Measurements from ENCODE around the gene EEF1A2.

Gene EEF1A2

GRCh38 chr20:63494420-63495166, 4.3 kb downstream of the EEF1A2 start:
- POLR2A ChIA-PET, result no interaction called here
- CTCF ChIA-PET, result no interaction called here
- no peak for TF ChIP-seq SUZ12 (IDR thresholded peaks at IDR 0.05)
- no peak for TF ChIP-seq FOXK2 (IDR thresholded peaks at IDR 0.05)
- no peak for TF ChIP-seq BHLHE40 (IDR thresholded peaks at IDR 0.05; ENCODE audit: borderline replicate concordance)
- TF ChIP-seq CTBP1 (IDR thresholded peaks at IDR 0.05; ENCODE audit: borderline replicate concordance), result no peak
- no peak for TF ChIP-seq ZNF384 (IDR thresholded peaks at IDR 0.05)
- TF ChIP-seq HDGF (IDR thresholded peaks at IDR 0.05; ENCODE audit: borderline replicate concordance), result no peak
- TF ChIP-seq SP1 (IDR thresholded peaks at IDR 0.05), result no peak
- TF ChIP-seq PKNOX1 (IDR thresholded peaks at IDR 0.05), result no peak
- no peak for TF ChIP-seq ELF4 (IDR thresholded peaks at IDR 0.05)
- no peak for TF ChIP-seq LEF1 (IDR thresholded peaks at IDR 0.05; ENCODE audit: borderline replicate concordance)
- no peak for TF ChIP-seq FOXM1 (IDR thresholded peaks at IDR 0.05; ENCODE audit: borderline replicate concordance)
- no peak for TF ChIP-seq L3MBTL2 (conservative IDR thresholded peaks at IDR 0.05)
- no peak for TF ChIP-seq ARNT (IDR thresholded peaks at IDR 0.05)
- TF ChIP-seq TARDBP (IDR thresholded peaks at IDR 0.05), result no peak
- no peak for TF ChIP-seq FOXA1 (IDR thresholded peaks at IDR 0.05)
- no peak for DNase-seq (ENCODE audit: extremely low spot score)

GRCh38 chr20:63494084-63494419, 4.8 kb downstream of the EEF1A2 start:
- TF ChIP-seq SP1 (IDR thresholded peaks at IDR 0.05) (no peak), CTBP1 (IDR thresholded peaks at IDR 0.05; ENCODE audit: borderline replicate concordance) (no peak), BHLHE40 (IDR thresholded peaks at IDR 0.05; ENCODE audit: borderline replicate concordance) (no peak), PKNOX1 (IDR thresholded peaks at IDR 0.05) (no peak), ELF4 (IDR thresholded peaks at IDR 0.05) (no peak), L3MBTL2 (conservative IDR thresholded peaks at IDR 0.05) (no peak), NFRKB (IDR thresholded peaks at IDR 0.05) (no peak), HDGF (IDR thresholded peaks at IDR 0.05; ENCODE audit: borderline replicate concordance) (no peak), FOXA1 (IDR thresholded peaks at IDR 0.05) (no peak), LEF1 (IDR thresholded peaks at IDR 0.05; ENCODE audit: borderline replicate concordance) (no peak), ZNF384 (IDR thresholded peaks at IDR 0.05) (no peak)
- CTCF ChIA-PET, result no interaction called here
- DNase-seq (ENCODE audit: extremely low spot score), result no peak
- POLR2A ChIA-PET, result no interaction called here

GRCh38 chr20:63493563-63494020, 5.3 kb downstream of the EEF1A2 start:
- POLR2A ChIA-PET, result no interaction called here
- no peak for DNase-seq (ENCODE audit: extremely low spot score)
- CTCF ChIA-PET, result no interaction called here
- TF ChIP-seq ELF4 (IDR thresholded peaks at IDR 0.05) (no peak), FOXM1 (IDR thresholded peaks at IDR 0.05; ENCODE audit: borderline replicate concordance) (no peak)

- no peak for TF ChIP-seq HDGF (IDR thresholded peaks at IDR 0.05; ENCODE audit: borderline replicate concordance)
- no peak for TF ChIP-seq SUZ12 (IDR thresholded peaks at IDR 0.05)
- TF ChIP-seq ELF4 (IDR thresholded peaks at IDR 0.05), result no peak
- no peak for TF ChIP-seq NFRKB (IDR thresholded peaks at IDR 0.05)
- no peak for TF ChIP-seq FOXM1 (IDR thresholded peaks at IDR 0.05; ENCODE audit: borderline replicate concordance)
- no peak for TF ChIP-seq BHLHE40 (IDR thresholded peaks at IDR 0.05; ENCODE audit: borderline replicate concordance)
- TF ChIP-seq LEF1 (IDR thresholded peaks at IDR 0.05; ENCODE audit: borderline replicate concordance), result no peak
- TF ChIP-seq CTBP1 (IDR thresholded peaks at IDR 0.05; ENCODE audit: borderline replicate concordance), result no peak
Measured at GRCh38 chr20:63492982-63493381, 5.9 kb downstream of the EEF1A2 start.

GRCh38 chr20:63492518-63492917, 6.4 kb downstream of the EEF1A2 start:
- TF ChIP-seq ELF4 (IDR thresholded peaks at IDR 0.05), result no peak
- TF ChIP-seq FOXK2 (IDR thresholded peaks at IDR 0.05), result no peak
- no peak for TF ChIP-seq SP1 (IDR thresholded peaks at IDR 0.05)
- no peak for TF ChIP-seq TARDBP (IDR thresholded peaks at IDR 0.05)
- no peak for TF ChIP-seq ZNF384 (IDR thresholded peaks at IDR 0.05)
- no peak for TF ChIP-seq NFRKB (IDR thresholded peaks at IDR 0.05)
- no peak for TF ChIP-seq FOXM1 (IDR thresholded peaks at IDR 0.05; ENCODE audit: borderline replicate concordance)
- no peak for TF ChIP-seq FOXA1 (IDR thresholded peaks at IDR 0.05)
- TF ChIP-seq BHLHE40 (IDR thresholded peaks at IDR 0.05; ENCODE audit: borderline replicate concordance), result no peak
- POLR2A ChIA-PET, result no interaction called here
- no peak for DNase-seq (ENCODE audit: extremely low spot score)
- CTCF ChIA-PET, result no interaction called here

More at GRCh38 chr20:63492982-63493381, 5.9 kb downstream of the EEF1A2 start:
- DNase-seq (ENCODE audit: extremely low spot score), result no peak
- ChIA-PET POLR2A (no interaction called here), CTCF (no interaction called here)

GRCh38 chr20:63491635-63492230, 7.2 kb downstream of the EEF1A2 start:
- TF ChIP-seq CTBP1 (IDR thresholded peaks at IDR 0.05; ENCODE audit: borderline replicate concordance) (no peak), BHLHE40 (IDR thresholded peaks at IDR 0.05; ENCODE audit: borderline replicate concordance) (no peak), FOXA1 (IDR thresholded peaks at IDR 0.05) (no peak)
- no peak for DNase-seq (ENCODE audit: extremely low spot score)
- POLR2A ChIA-PET, result no interaction called here
- CTCF ChIA-PET, result no interaction called here

GRCh38 chr20:63491078-63491477, 7.8 kb downstream of the EEF1A2 start:
- POLR2A ChIA-PET, result no interaction called here
- DNase-seq (ENCODE audit: extremely low spot score), result no peak
- CTCF ChIA-PET, result no interaction called here
- TF ChIP-seq HDGF (IDR thresholded peaks at IDR 0.05; ENCODE audit: borderline replicate concordance), result no peak
- no peak for TF ChIP-seq ZNF384 (IDR thresholded peaks at IDR 0.05)
- TF ChIP-seq TARDBP (IDR thresholded peaks at IDR 0.05), result no peak

All from HEK293T (cell line).